Measurements from ENCODE around the gene UNK. TPM values are rescaled to one million over a fixed set of nuclear protein-coding genes. Genes with fewer than 3 reads are reported as not detected.

UNK gene
- total and polyA plus RNA-seq, 2 of the 13 experiments (the other 11 are each of a cell fraction or from before 2014, with no cell fraction given) = 31.6 to 33.0 TPM

DNA sequence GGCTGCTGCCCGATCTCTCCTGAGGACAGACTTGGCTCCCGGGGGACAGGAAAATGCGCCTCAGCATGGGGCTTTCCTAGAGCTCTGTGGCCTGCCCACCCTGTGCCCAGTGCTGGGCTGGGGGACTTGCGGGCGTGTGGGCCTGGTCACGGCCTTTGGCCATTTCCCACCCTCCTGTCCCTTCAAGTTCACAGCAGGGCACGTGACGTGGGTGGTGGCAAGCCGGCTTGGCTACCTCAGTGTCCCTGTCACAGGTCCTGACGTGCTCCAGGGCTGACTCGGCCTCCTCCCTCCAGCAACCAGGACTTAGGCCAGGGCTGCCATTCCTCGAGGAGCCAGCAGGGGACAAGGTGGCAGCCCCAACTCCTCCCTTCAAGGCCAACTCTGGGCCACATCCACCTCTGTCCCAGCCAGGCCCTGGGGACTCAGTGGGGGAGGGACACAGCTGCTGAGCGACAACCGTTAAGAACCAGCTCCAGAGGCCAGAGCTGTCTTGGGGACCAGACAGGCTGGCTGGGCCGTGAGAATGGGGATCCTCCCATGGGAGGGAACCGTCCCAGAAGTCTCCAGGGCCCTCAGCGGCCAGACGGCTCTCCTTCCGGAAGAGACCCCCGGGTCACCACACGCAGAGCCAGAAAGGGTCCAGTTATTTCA lies 60.6 kb downstream of the UNK start (continued):
- TF ChIP-seq NAIF1 (CRISPR knock-in tag; IDR thresholded peaks at IDR 0.05; ENCODE audit: borderline replicate concordance) = no peak
- 0 out of 2 replicates have a peak, but pooled peaks have one; percentile 60 for TF ChIP-seq ZBTB42 (CRISPR knock-in tag; IDR thresholded peaks at IDR 0.05)
- TF ChIP-seq PTBP1 (IDR thresholded peaks at IDR 0.05; ENCODE audit: low read depth, low read length, poor library complexity, severe bottlenecking) = no peak
- TF ChIP-seq ZNF816 (CRISPR knock-in tag; IDR thresholded peaks at IDR 0.05; ENCODE audit: borderline replicate concordance) = no peak
- no peak for TF ChIP-seq NONO (IDR thresholded peaks at IDR 0.05)
- TF ChIP-seq NONO (CRISPR knock-in tag; conservative IDR thresholded peaks at IDR 0.05) = peak; percentile 73; the same call in 1 of the 2 replicates
- TF ChIP-seq ZBTB26 (CRISPR knock-in tag; IDR thresholded peaks at IDR 0.05; ENCODE audit: borderline replicate concordance) = peak; percentile 61; the same call in 1 of the 2 replicates
- TF ChIP-seq HMGA1 (CRISPR knock-in tag; conservative IDR thresholded peaks at IDR 0.05) = no peak
- 0 out of 2 replicates have a peak, but pooled peaks have one; percentile 26 for TF ChIP-seq ZSCAN22 (CRISPR knock-in tag; IDR thresholded peaks at IDR 0.05)
- TF ChIP-seq FOSL1 (CRISPR knock-in tag; IDR thresholded peaks at IDR 0.05; ENCODE audit: borderline replicate concordance) = no peak
- TF ChIP-seq ZMYM3 (CRISPR knock-in tag; IDR thresholded peaks at IDR 0.05) = peak; percentile 84
- TF ChIP-seq PAX8 (CRISPR knock-in tag; IDR thresholded peaks at IDR 0.05; ENCODE audit: borderline replicate concordance) = no peak
- peak; percentile 82; the same call in 1 of the 2 replicates for TF ChIP-seq HIC2 (CRISPR knock-in tag; IDR thresholded peaks at IDR 0.05; ENCODE audit: low read depth)
- TF ChIP-seq, protein P1, sequence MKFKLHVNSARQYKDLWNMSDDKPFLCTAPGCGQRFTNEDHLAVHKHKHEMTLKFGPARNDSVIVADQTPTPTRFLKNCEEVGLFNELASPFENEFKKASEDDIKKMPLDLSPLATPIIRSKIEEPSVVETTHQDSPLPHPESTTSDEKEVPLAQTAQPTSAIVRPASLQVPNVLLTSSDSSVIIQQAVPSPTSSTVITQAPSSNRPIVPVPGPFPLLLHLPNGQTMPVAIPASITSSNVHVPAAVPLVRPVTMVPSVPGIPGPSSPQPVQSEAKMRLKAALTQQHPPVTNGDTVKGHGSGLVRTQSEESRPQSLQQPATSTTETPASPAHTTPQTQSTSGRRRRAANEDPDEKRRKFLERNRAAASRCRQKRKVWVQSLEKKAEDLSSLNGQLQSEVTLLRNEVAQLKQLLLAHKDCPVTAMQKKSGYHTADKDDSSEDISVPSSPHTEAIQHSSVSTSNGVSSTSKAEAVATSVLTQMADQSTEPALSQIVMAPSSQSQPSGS (CRISPR knock-in tag; IDR thresholded peaks at IDR 0.05) = no peak; the same call in 1 of the 2 replicates
- no peak for TF ChIP-seq ATRX (CRISPR knock-in tag; IDR thresholded peaks at IDR 0.05; ENCODE audit: borderline replicate concordance)
- TF ChIP-seq IKZF1 (IDR thresholded peaks at IDR 0.05) = no peak
- TF ChIP-seq ZBTB43 (CRISPR knock-in tag; conservative IDR thresholded peaks at IDR 0.05) = 0 out of 2 replicates have a peak, but pooled peaks have one; percentile 21
- peak; percentile 40 for TF ChIP-seq PHF8 (CRISPR knock-in tag; IDR thresholded peaks at IDR 0.05)
- peak; percentile 49 for TF ChIP-seq ELF1 (CRISPR knock-in tag; IDR thresholded peaks at IDR 0.05)
- TF ChIP-seq TCF7 (IDR thresholded peaks at IDR 0.05; ENCODE audit: low read depth) = no peak
- no peak for TF ChIP-seq ZNF850 (CRISPR knock-in tag; conservative IDR thresholded peaks at IDR 0.05)

All from HepG2 (cell line).